ENCODE measurements around the gene SLC22A16. TPM values are rescaled to one million over a fixed set of nuclear protein-coding genes. Genes with fewer than 3 reads are reported as not detected.

Gene SLC22A16
- polyA plus RNA-seq, 1 of the 3 experiments (the other 2 are of a cell fraction) = not detected

DNA sequence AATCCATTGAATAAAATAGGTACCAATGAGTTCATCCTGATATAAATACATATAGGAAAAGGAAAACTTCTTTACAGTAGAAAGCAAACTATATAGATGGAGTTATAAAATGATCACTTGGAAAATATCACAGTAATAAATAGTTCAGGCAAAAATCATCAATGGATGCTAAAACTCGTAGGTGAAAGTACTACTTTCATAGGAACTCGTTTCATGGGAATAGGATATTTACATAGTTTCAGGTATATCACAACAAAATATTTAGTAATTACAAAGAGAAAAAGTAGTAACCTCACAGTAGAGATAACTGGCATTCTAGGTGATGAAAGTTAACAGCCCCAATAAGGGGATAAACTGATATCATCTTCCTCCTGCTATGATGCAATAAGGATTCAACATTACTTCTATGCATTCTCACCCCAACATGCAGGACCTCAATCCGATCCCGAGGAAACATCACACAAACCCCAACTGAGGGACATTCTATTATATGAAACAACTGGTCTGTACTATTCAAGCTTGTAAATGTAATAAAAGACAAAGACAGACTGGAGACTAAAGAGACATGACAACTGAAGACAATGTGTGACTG is 74.7 kb downstream of the SLC22A16 start:
- H3K9me3 ChIP-seq = no peaks in the 10 kb centered on the region
- no peaks in the 10 kb centered on the region for H3K9me2 ChIP-seq
- no peaks in the 10 kb centered on the region for H3K27me3 ChIP-seq (ENCODE audit: insufficient read depth)
- no peak overlapping the region for H3K9ac ChIP-seq
- H4K20me1 ChIP-seq (ENCODE audit: insufficient read depth) = no peaks in the 10 kb centered on the region
- 67% methylated on average over 4 of the region's 4 CpGs for WGBS (ENCODE audit: low lambda C conversion rate)
- TF ChIP-seq MEF2A (IDR thresholded peaks at IDR 0.05; ENCODE audit: borderline replicate concordance, low read depth) = no peak
- no peak for TF ChIP-seq TEAD4 (IDR thresholded peaks at IDR 0.05; ENCODE audit: borderline replicate concordance, insufficient read depth)
- H3K4me2 ChIP-seq = no peak overlapping the region
- POLR2A ChIA-PET = no interaction called here
- H3K4me3 ChIP-seq (ENCODE audit: low read depth in 2 of 2, low read length in 1 of 2) = no peak overlapping the region
- CTCF ChIA-PET = interaction anchor here (0.7 kb wide), 1 partner anchor 349 kb away, joined by 3 read pairs; no protein-coding TSS in a partner anchor
- DNase-seq = no peak
- no peaks in the 10 kb centered on the region for H3K4me1 ChIP-seq (ENCODE audit: control insufficient read depth in 1 of 2, insufficient read depth in 2 of 2, low read depth in 1 of 2, low read length in 1 of 2)
- H3K27ac ChIP-seq (ENCODE audit: low read depth in 2 of 2, low read length in 1 of 2) = no peak overlapping the region
- no peaks in the 10 kb centered on the region for H3K36me3 ChIP-seq (replicated peaks in 1 of 2; ENCODE audit: control insufficient read depth in 1 of 2, insufficient read depth in 2 of 2, low read length in 1 of 2)
- no peaks in the 10 kb centered on the region for H3F3A ChIP-seq (replicated peaks; ENCODE audit: insufficient read depth)
- no peaks in the 10 kb centered on the region for H3K79me2 ChIP-seq (ENCODE audit: insufficient read depth)
- H2AFZ ChIP-seq (ENCODE audit: low read depth) = no peak overlapping the region

DNA sequence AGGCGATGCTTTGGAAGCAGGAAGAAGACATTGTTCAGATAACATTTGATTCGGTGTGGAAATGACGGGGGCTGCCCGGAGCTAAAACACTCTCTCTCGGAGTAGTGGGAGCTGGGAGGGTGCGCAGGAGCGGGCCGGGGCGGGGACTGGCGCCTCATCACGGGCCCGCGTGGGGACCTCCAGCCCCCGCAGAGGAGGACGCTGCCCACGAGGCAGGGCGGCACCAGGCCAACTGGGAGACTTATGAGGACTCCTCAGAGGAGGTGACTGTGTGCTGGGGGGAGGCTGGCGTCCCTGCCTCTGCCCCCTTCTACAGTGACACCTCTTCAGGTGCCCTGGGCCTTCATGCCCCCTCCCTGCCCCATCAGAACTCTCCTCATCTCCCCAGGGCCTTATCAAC is 76.2 kb downstream of the SLC22A16 start:
- no peaks in the 10 kb centered on the region for H3K36me3 ChIP-seq (replicated peaks in 1 of 2; ENCODE audit: control insufficient read depth in 1 of 2, insufficient read depth in 2 of 2, low read length in 1 of 2)
- no peak overlapping the region for H3K9ac ChIP-seq
- H3K27me3 ChIP-seq (ENCODE audit: insufficient read depth) = no peaks in the 10 kb centered on the region
- H3K27ac ChIP-seq (ENCODE audit: low read depth in 2 of 2, low read length in 1 of 2) = no peak overlapping the region
- ChIA-PET POLR2A (no interaction called here), CTCF (no interaction called here)
- H3K4me3 ChIP-seq (ENCODE audit: low read depth in 2 of 2, low read length in 1 of 2) = no peak overlapping the region
- no peaks in the 10 kb centered on the region for H3K9me2 ChIP-seq
- no peak overlapping the region for H3K4me2 ChIP-seq
- no peaks in the 10 kb centered on the region for H3K9me3 ChIP-seq
- no peaks in the 10 kb centered on the region for H4K20me1 ChIP-seq (ENCODE audit: insufficient read depth)
- H3K4me1 ChIP-seq (ENCODE audit: control insufficient read depth in 1 of 2, insufficient read depth in 2 of 2, low read depth in 1 of 2, low read length in 1 of 2) = no peaks in the 10 kb centered on the region
- no peaks in the 10 kb centered on the region for H3K79me2 ChIP-seq (ENCODE audit: insufficient read depth)
- TF ChIP-seq MXI1 (IDR thresholded peaks at IDR 0.05; ENCODE audit: low read depth, low read length) (no peak), NFIC (IDR thresholded peaks at IDR 0.05; ENCODE audit: borderline replicate concordance) (no peak), FOXM1 (IDR thresholded peaks at IDR 0.05; ENCODE audit: low read depth) (no peak), TAF1 (IDR thresholded peaks at IDR 0.05; ENCODE audit: borderline replicate concordance, low read depth, low read length) (no peak), ELF1 (IDR thresholded peaks at IDR 0.05) (no peak), GABPA (IDR thresholded peaks at IDR 0.05; ENCODE audit: low read depth) (no peak), SIN3A (IDR thresholded peaks at IDR 0.05; ENCODE audit: borderline replicate concordance, low read depth, low read length) (no peak), FOSL2 (IDR thresholded peaks at IDR 0.05; ENCODE audit: borderline replicate concordance, low read depth) (no peak), RAD21 (IDR thresholded peaks at IDR 0.05; ENCODE audit: low read length) (no peak), MEF2A (IDR thresholded peaks at IDR 0.05; ENCODE audit: borderline replicate concordance, low read depth) (no peak), TCF12 (IDR thresholded peaks at IDR 0.05) (no peak), SMC3 (IDR thresholded peaks at IDR 0.05; ENCODE audit: low read depth, low read length) (no peak), NRF1 (IDR thresholded peaks at IDR 0.05; ENCODE audit: low read depth, low read length) (no peak)
- TF ChIP-seq, protein P1, sequence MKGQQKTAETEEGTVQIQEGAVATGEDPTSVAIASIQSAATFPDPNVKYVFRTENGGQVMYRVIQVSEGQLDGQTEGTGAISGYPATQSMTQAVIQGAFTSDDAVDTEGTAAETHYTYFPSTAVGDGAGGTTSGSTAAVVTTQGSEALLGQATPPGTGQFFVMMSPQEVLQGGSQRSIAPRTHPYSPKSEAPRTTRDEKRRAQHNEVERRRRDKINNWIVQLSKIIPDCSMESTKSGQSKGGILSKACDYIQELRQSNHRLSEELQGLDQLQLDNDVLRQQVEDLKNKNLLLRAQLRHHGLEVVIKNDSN (IDR thresholded peaks at IDR 0.05; ENCODE audit: borderline replicate concordance, low read depth) = no peak
- TF ChIP-seq, protein P2, sequence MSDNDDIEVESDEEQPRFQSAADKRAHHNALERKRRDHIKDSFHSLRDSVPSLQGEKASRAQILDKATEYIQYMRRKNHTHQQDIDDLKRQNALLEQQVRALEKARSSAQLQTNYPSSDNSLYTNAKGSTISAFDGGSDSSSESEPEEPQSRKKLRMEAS (IDR thresholded peaks at IDR 0.05; ENCODE audit: low read depth) = no peak
- TF ChIP-seq, protein P3, sequence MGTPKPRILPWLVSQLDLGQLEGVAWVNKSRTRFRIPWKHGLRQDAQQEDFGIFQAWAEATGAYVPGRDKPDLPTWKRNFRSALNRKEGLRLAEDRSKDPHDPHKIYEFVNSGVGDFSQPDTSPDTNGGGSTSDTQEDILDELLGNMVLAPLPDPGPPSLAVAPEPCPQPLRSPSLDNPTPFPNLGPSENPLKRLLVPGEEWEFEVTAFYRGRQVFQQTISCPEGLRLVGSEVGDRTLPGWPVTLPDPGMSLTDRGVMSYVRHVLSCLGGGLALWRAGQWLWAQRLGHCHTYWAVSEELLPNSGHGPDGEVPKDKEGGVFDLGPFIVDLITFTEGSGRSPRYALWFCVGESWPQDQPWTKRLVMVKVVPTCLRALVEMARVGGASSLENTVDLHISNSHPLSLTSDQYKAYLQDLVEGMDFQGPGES (IDR thresholded peaks at IDR 0.05; ENCODE audit: low read depth, low read length) = no peak
- TF ChIP-seq, protein P4, sequence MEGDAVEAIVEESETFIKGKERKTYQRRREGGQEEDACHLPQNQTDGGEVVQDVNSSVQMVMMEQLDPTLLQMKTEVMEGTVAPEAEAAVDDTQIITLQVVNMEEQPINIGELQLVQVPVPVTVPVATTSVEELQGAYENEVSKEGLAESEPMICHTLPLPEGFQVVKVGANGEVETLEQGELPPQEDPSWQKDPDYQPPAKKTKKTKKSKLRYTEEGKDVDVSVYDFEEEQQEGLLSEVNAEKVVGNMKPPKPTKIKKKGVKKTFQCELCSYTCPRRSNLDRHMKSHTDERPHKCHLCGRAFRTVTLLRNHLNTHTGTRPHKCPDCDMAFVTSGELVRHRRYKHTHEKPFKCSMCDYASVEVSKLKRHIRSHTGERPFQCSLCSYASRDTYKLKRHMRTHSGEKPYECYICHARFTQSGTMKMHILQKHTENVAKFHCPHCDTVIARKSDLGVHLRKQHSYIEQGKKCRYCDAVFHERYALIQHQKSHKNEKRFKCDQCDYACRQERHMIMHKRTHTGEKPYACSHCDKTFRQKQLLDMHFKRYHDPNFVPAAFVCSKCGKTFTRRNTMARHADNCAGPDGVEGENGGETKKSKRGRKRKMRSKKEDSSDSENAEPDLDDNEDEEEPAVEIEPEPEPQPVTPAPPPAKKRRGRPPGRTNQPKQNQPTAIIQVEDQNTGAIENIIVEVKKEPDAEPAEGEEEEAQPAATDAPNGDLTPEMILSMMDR (IDR thresholded peaks at IDR 0.05) = no peak
- DNase-seq = no peak
- H3F3A ChIP-seq (replicated peaks; ENCODE audit: insufficient read depth) = no peaks in the 10 kb centered on the region
- 98% methylated on average over 8 of the region's 18 CpGs for WGBS (ENCODE audit: low lambda C conversion rate)
- no peak overlapping the region for H2AFZ ChIP-seq (ENCODE audit: low read depth)

Data from SK-N-SH (cell line).